ENCODE measurements around the gene CABCOCO1.
A peak's percentile ranks its signal among the peaks of the same experiment; 100 is the strongest.

The CABCOCO1 gene

DNA sequence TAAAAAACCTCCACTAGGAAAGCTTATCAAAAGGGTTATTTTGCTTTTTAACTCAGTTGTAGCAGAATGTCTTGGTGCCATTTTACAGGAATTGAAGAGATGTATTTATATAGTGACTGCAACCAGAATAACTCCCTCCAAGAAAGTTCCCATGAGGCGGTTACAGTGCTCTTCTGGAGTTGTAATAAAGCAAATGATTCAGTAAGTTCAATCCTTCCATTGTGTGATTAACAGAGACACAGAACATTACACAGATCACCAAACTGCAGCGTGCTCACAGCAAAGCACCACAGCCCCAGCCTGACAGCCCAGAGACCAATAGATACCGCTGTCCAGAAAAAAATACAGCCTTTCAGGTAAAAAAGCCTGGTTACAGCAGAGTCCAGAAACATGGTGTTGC lies 21.9 kb upstream of the CABCOCO1 start:
- Histone ChIP-seq H3K4me1 (ENCODE audit: control insufficient read depth, insufficient read depth, low read length) (peaks cover 8% of the 10 kb centered on the region), H3K27ac (ENCODE audit: insufficient read depth, low read depth, low read length, poor library complexity, severe bottlenecking) (no peak overlapping the region), H3K9me3 (ENCODE audit: control insufficient read depth, low read length) (no peaks in the 10 kb centered on the region), H3K4me3 (ENCODE audit: insufficient read depth, low read depth, low read length) (no peak overlapping the region), H3K36me3 (ENCODE audit: control insufficient read depth, insufficient read depth, low read length) (no peaks in the 10 kb centered on the region), H3K27me3 (ENCODE audit: control insufficient read depth, insufficient read depth, low read length, poor library complexity, severe bottlenecking) (no peaks in the 10 kb centered on the region)
- WGBS, 2 experiments, result 97 to 100% methylated on average over 3 of the region's 3 CpGs

GRCh38 chr10:61642150-61642571 lies 20.6 kb upstream of the CABCOCO1 start:
- 96 to 100% methylated on average over 1 to 2 of the region's 2 CpGs for WGBS, 2 experiments

DNA sequence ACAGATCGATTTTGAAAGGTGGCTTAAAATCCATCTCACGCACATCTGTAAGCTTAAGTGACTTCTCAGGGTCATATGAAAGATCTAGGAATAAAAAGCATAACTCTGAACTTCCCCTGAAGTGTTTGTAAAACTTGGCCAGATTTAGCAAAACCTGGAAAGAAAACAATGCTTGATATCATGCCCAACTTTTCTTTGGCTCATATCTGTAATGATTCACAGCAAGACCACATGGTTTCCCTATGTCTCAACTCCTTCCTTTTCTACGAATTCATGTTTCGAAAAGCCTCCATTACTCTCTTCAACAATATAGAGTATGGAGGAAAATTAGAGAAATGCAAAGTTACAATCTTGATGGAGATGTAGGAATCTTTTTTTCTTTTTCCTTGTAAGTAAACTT lies 20.1 kb upstream of the CABCOCO1 start:
- no peaks in the 10 kb centered on the region for H3K9me3 ChIP-seq (ENCODE audit: control insufficient read depth, low read length)
- peaks cover 8% of the 10 kb centered on the region for H3K4me1 ChIP-seq (ENCODE audit: control insufficient read depth, insufficient read depth, low read length)
- H3K27me3 ChIP-seq (ENCODE audit: control insufficient read depth, insufficient read depth, low read length, poor library complexity, severe bottlenecking), result no peaks in the 10 kb centered on the region
- no peak overlapping the region for H3K27ac ChIP-seq (ENCODE audit: insufficient read depth, low read depth, low read length, poor library complexity, severe bottlenecking)
- no peak overlapping the region for H3K4me3 ChIP-seq (ENCODE audit: insufficient read depth, low read depth, low read length)
- H3K36me3 ChIP-seq (ENCODE audit: control insufficient read depth, insufficient read depth, low read length), result no peaks in the 10 kb centered on the region
- 94 to 100% methylated on average over 2 to 4 of the region's 4 CpGs for WGBS, 2 experiments

More at GRCh38 chr10:61642150-61642571, 20.6 kb upstream of the CABCOCO1 start:
- Histone ChIP-seq H3K4me3 (ENCODE audit: insufficient read depth, low read depth, low read length) (no peak overlapping the region), H3K36me3 (ENCODE audit: control insufficient read depth, insufficient read depth, low read length) (no peaks in the 10 kb centered on the region), H3K27me3 (ENCODE audit: control insufficient read depth, insufficient read depth, low read length, poor library complexity, severe bottlenecking) (no peaks in the 10 kb centered on the region), H3K9me3 (ENCODE audit: control insufficient read depth, low read length) (no peaks in the 10 kb centered on the region), H3K27ac (ENCODE audit: insufficient read depth, low read depth, low read length, poor library complexity, severe bottlenecking) (no peak overlapping the region), H3K4me1 (ENCODE audit: control insufficient read depth, insufficient read depth, low read length) (peaks cover 8% of the 10 kb centered on the region)

DNA sequence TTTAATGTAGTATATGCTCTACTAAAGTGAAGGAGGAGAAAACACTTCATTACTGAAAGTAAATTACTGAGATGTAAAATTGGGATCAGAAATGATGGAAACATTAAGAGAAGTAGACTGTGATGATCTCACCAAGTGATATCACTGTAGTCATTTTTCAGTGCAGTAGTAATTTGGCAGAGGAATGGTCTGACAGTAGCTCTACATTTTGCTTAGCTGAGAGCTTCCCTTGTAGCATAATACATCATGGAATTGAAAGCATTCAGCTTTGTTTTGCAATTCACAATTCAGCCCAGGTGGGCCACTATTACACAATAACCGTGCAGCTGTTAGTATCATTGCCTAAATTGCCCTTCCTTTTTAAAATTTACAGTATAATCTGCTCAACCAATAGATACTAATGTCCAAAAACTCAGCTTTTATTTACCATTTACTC lies 19.4 kb upstream of the CABCOCO1 start:
- Histone ChIP-seq H3K4me1 (ENCODE audit: control insufficient read depth, insufficient read depth, low read length) (peaks cover 8% of the 10 kb centered on the region), H3K27ac (ENCODE audit: insufficient read depth, low read depth, low read length, poor library complexity, severe bottlenecking) (no peak overlapping the region), H3K27me3 (ENCODE audit: control insufficient read depth, insufficient read depth, low read length, poor library complexity, severe bottlenecking) (no peaks in the 10 kb centered on the region), H3K36me3 (ENCODE audit: control insufficient read depth, insufficient read depth, low read length) (no peaks in the 10 kb centered on the region), H3K9me3 (ENCODE audit: control insufficient read depth, low read length) (no peaks in the 10 kb centered on the region), H3K4me3 (ENCODE audit: insufficient read depth, low read depth, low read length) (no peak overlapping the region)
- WGBS, 2 experiments, result 60 to 61% methylated on average over 1 of the region's 1 CpG

DNA sequence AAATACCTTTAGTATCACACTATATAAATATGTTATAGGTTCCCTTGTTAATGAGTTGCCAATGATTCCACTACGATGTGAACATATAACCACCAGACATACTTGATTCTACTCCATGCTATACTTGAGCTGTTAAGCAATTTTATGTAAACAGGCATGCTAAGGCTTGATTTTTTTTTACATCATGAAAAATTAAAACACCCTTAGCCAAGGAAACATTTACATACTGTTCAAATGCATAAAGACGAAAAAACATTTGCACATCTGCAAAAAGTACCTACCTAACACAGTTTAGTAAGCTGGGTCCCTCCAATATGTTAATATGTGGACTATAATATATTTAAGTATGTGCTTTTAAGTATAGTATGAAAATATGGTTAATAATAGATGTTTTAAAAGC lies 9.0 kb upstream of the CABCOCO1 start:
- Histone ChIP-seq H3K27me3 (ENCODE audit: control insufficient read depth, insufficient read depth, low read length, poor library complexity, severe bottlenecking) (no peaks in the 10 kb centered on the region), H3K4me3 (ENCODE audit: insufficient read depth, low read depth, low read length) (no peak overlapping the region), H3K36me3 (ENCODE audit: control insufficient read depth, insufficient read depth, low read length) (no peaks in the 10 kb centered on the region), H3K4me1 (ENCODE audit: control insufficient read depth, insufficient read depth, low read length) (no peaks in the 10 kb centered on the region), H3K9me3 (ENCODE audit: control insufficient read depth, low read length) (no peaks in the 10 kb centered on the region), H3K27ac (ENCODE audit: insufficient read depth, low read depth, low read length, poor library complexity, severe bottlenecking) (no peak overlapping the region)
- 94% methylated on average over 2 of the region's 2 CpGs; no CpG with 5 or more reads in 1 of the 2 experiments for WGBS, 2 experiments

DNA sequence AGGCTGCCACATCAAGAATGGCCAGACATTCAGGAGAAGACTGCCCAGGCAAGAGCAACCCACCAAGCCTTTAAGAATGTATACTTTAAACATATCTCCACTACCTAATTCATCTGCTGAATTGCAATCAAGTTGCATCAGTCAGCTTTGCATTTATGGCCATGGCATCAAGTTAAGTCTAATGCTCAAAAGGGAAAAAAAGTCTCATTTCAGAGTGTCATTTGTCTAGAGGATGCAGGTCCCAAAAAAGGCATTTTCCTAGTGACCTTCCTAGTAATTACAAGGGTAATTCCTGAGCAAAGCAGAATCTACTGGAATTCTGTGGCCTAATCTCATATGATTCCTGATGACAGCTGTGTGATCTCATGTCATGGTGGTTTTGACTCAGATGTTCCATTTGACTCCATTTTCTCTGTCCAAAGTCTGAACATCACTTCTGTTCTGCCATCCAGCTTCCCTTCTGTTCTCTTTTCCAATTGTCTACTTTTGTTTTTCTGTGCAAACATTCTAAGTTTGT lies 7.3 kb upstream of the CABCOCO1 start:
- H3K4me1 ChIP-seq (ENCODE audit: control insufficient read depth, insufficient read depth, low read length), result no peaks in the 10 kb centered on the region
- H3K4me3 ChIP-seq (ENCODE audit: insufficient read depth, low read depth, low read length), result no peak overlapping the region
- H3K9me3 ChIP-seq (ENCODE audit: control insufficient read depth, low read length), result no peaks in the 10 kb centered on the region
- H3K27me3 ChIP-seq (ENCODE audit: control insufficient read depth, insufficient read depth, low read length, poor library complexity, severe bottlenecking), result no peaks in the 10 kb centered on the region
- no peak overlapping the region for H3K27ac ChIP-seq (ENCODE audit: insufficient read depth, low read depth, low read length, poor library complexity, severe bottlenecking)
- H3K36me3 ChIP-seq (ENCODE audit: control insufficient read depth, insufficient read depth, low read length), result no peaks in the 10 kb centered on the region

DNA sequence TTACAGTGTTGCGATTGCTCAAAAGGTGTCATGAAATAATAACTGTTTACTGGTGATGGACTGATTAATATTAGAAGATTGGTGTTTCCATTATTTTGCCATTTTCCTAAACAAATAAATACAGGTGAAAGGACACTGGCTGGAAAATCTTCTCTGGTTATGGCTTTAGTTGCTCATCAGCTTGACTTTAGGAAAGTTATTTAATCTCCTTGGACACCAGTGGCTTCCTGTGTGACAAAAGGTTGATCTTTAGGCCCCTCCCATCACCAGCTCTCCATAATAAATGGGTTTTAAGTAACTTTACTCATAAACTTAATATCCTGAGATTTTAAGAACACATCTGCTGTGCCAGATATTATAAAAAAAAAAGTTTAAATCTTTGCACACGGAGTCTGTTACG lies 737 bp downstream of the CABCOCO1 start:
- Histone ChIP-seq H3K4me3 (ENCODE audit: insufficient read depth, low read depth, low read length) (peak overlapping the region; percentile 64), H3K9me3 (ENCODE audit: control insufficient read depth, low read length) (no peaks in the 10 kb centered on the region), H3K27ac (ENCODE audit: insufficient read depth, low read depth, low read length, poor library complexity, severe bottlenecking) (no peak overlapping the region), H3K27me3 (ENCODE audit: control insufficient read depth, insufficient read depth, low read length, poor library complexity, severe bottlenecking) (peaks cover 17% of the 10 kb centered on the region), H3K36me3 (ENCODE audit: control insufficient read depth, insufficient read depth, low read length) (no peaks in the 10 kb centered on the region), H3K4me1 (ENCODE audit: control insufficient read depth, insufficient read depth, low read length) (no peaks in the 10 kb centered on the region)
- WGBS, 2 experiments, result 89 to 93% methylated on average over 3 of the region's 3 CpGs

DNA sequence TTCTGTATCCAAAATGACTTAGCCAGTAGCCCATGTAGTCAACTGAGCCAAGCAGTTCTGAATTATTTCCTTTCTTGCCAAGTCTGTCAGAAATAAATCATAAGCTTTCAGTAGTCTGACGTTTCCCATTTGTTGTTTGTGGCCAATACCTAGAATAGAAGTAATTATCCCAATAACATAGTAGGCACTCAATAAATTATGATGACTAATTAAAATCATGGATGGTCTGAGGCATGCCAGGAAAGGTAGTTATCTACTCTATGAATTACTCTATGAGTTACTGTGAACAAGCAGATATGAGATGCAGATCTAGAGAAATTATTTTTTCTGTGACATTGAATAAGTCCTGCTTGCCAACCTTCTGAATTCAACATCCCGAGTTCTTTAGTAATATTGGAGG lies 2.3 kb downstream of the CABCOCO1 start:
- H3K36me3 ChIP-seq (ENCODE audit: control insufficient read depth, insufficient read depth, low read length), result no peaks in the 10 kb centered on the region
- no peak overlapping the region for H3K27ac ChIP-seq (ENCODE audit: insufficient read depth, low read depth, low read length, poor library complexity, severe bottlenecking)
- 83% methylated on average over 2 of the region's 2 CpGs; no CpG with 5 or more reads in 1 of the 2 experiments for WGBS, 2 experiments

GRCh38 chr10:61669161-61669725 lies 6.5 kb downstream of the CABCOCO1 start:
- Histone ChIP-seq H3K27me3 (ENCODE audit: control insufficient read depth, insufficient read depth, low read length, poor library complexity, severe bottlenecking) (peaks cover 2% of the 10 kb centered on the region), H3K27ac (ENCODE audit: insufficient read depth, low read depth, low read length, poor library complexity, severe bottlenecking) (no peak overlapping the region), H3K4me1 (ENCODE audit: control insufficient read depth, insufficient read depth, low read length) (no peaks in the 10 kb centered on the region), H3K4me3 (ENCODE audit: insufficient read depth, low read depth, low read length) (no peak overlapping the region), H3K36me3 (ENCODE audit: control insufficient read depth, insufficient read depth, low read length) (no peaks in the 10 kb centered on the region), H3K9me3 (ENCODE audit: control insufficient read depth, low read length) (no peaks in the 10 kb centered on the region)

More for the DNA sequence above, 2.3 kb downstream of the CABCOCO1 start:
- Histone ChIP-seq H3K4me1 (ENCODE audit: control insufficient read depth, insufficient read depth, low read length) (no peaks in the 10 kb centered on the region), H3K4me3 (ENCODE audit: insufficient read depth, low read depth, low read length) (no peak overlapping the region), H3K27me3 (ENCODE audit: control insufficient read depth, insufficient read depth, low read length, poor library complexity, severe bottlenecking) (peaks cover 17% of the 10 kb centered on the region), H3K9me3 (ENCODE audit: control insufficient read depth, low read length) (no peaks in the 10 kb centered on the region)

DNA sequence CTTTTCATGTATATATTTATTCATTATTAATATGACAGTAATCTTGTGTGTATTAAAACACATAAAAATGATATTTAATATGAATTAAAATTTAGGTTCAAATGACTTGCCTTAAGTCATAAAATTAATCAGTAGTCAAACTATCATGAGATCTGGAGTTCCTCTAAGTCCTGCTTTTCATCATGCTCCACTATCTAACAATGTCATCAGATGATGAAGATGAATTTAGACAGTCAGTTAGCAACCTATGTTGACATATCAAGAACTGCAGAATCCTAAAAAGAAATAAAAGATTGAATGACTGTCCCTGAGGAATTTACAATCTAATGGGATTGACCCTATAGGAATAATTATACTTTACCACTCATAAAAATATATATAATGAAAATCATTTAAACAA lies 7.1 kb downstream of the CABCOCO1 start:
- H3K27me3 ChIP-seq (ENCODE audit: control insufficient read depth, insufficient read depth, low read length, poor library complexity, severe bottlenecking), result no peaks in the 10 kb centered on the region
- no peaks in the 10 kb centered on the region for H3K9me3 ChIP-seq (ENCODE audit: control insufficient read depth, low read length)
- H3K36me3 ChIP-seq (ENCODE audit: control insufficient read depth, insufficient read depth, low read length), result no peaks in the 10 kb centered on the region
- no peak overlapping the region for H3K27ac ChIP-seq (ENCODE audit: insufficient read depth, low read depth, low read length, poor library complexity, severe bottlenecking)
- no peak overlapping the region for H3K4me3 ChIP-seq (ENCODE audit: insufficient read depth, low read depth, low read length)
- no peaks in the 10 kb centered on the region for H3K4me1 ChIP-seq (ENCODE audit: control insufficient read depth, insufficient read depth, low read length)

- Histone ChIP-seq H3K27ac (ENCODE audit: insufficient read depth, low read depth, low read length, poor library complexity, severe bottlenecking) (no peak overlapping the region), H3K4me1 (ENCODE audit: control insufficient read depth, insufficient read depth, low read length) (no peaks in the 10 kb centered on the region), H3K4me3 (ENCODE audit: insufficient read depth, low read depth, low read length) (no peak overlapping the region), H3K27me3 (ENCODE audit: control insufficient read depth, insufficient read depth, low read length, poor library complexity, severe bottlenecking) (no peaks in the 10 kb centered on the region), H3K36me3 (ENCODE audit: control insufficient read depth, insufficient read depth, low read length) (no peaks in the 10 kb centered on the region), H3K9me3 (ENCODE audit: control insufficient read depth, low read length) (no peaks in the 10 kb centered on the region)
- WGBS, 2 experiments, result 92 to 95% methylated on average over 4 of the region's 4 CpGs
Observed at GRCh38 chr10:61673360-61673759, 10.6 kb downstream of the CABCOCO1 start.
